Keratinocyte (primary cell): Measurements from ENCODE around the gene PLAAT4. TPM values are rescaled to one million over a fixed set of nuclear protein-coding genes. Genes with fewer than 3 reads are reported as not detected.

Experiments
- DNase-seq: peaks from one replicate; pipeline ENCODE4 v3.0.0-alpha.2; 2011; ENCODE audit warnings: low read depth, missing footprints, low spot score
- FAIRE-seq: peaks from 2 replicates; lab custom pipeline; 2011; peaks lifted over from hg19 to GRCh38; lab: Jason Lieb, UNC
- H2AFZ ChIP-seq: 2 replicates; pipeline ENCODE4 v1.6.0; 2012; ENCODE audit warnings: low read length, control low read depth, inconsistent platforms; ENCODE audit not compliant: control insufficient read depth
- H3K27ac ChIP-seq: 2 replicates; pipeline ENCODE4 v1.5.1; 2011; ENCODE audit warnings: low read length; ENCODE audit not compliant: control insufficient read depth, insufficient read depth
- H3K27me3 ChIP-seq: 3 replicates; pipeline ENCODE4 v1.6.0; 2011; ENCODE audit warnings: low read length; ENCODE audit not compliant: control insufficient read depth, insufficient read depth; ENCODE audit errors: extremely low read depth
- H3K36me3 ChIP-seq, 2 experiments: 2 replicates in 1 of 2; 3 replicates in 1 of 2; pipeline ENCODE4 v1.5.1; 2011; ENCODE audit warnings: low read length in 2 of 2, mild to moderate bottlenecking in 1 of 2; ENCODE audit not compliant: control insufficient read depth in 2 of 2, insufficient read depth in 2 of 2; ENCODE audit errors: extremely low read depth in 1 of 2
- H3K4me1 ChIP-seq: 3 replicates; pipeline ENCODE4 v1.5.1; 2011; ENCODE audit warnings: low read length; ENCODE audit not compliant: control insufficient read depth, insufficient read depth; ENCODE audit errors: extremely low read depth
- H3K4me2 ChIP-seq: 3 replicates; pipeline ENCODE4 v1.6.0; 2011; ENCODE audit warnings: low read depth, low read length; ENCODE audit not compliant: control insufficient read depth, insufficient read depth; ENCODE audit errors: extremely low read depth
- H3K4me3 ChIP-seq, 3 experiments: fragments of 200-600 bp in 1 of 3; sonication (generic) in 1 of 3; 2 replicates in 2 of 3; 3 replicates in 1 of 3; pipeline ENCODE4 v1.5.1; 2011 to 2016; ENCODE audit warnings: low read length in 3 of 3, mild to moderate bottlenecking in 3 of 3, control low read depth in 2 of 3, inconsistent platforms in 1 of 3, low read depth in 1 of 3, mixed read lengths in 1 of 3, mixed run types in 1 of 3, moderate library complexity in 1 of 3; ENCODE audit not compliant: control insufficient read depth in 2 of 3, insufficient read depth in 2 of 3; ENCODE audit errors: extremely low read depth in 1 of 3
- H3K79me2 ChIP-seq: 2 replicates; pipeline ENCODE4 v1.6.0; 2012; ENCODE audit warnings: low read length; ENCODE audit not compliant: control insufficient read depth, insufficient read depth
- H3K9ac ChIP-seq: 3 replicates; pipeline ENCODE4 v1.6.0; 2011; ENCODE audit warnings: low read length; ENCODE audit not compliant: control insufficient read depth, insufficient read depth; ENCODE audit errors: extremely low read depth
- H3K9me1 ChIP-seq: 3 replicates; pipeline ENCODE4 v1.6.0; 2011; ENCODE audit warnings: low read length; ENCODE audit not compliant: control insufficient read depth, insufficient read depth; ENCODE audit errors: extremely low read depth
- H3K9me3 ChIP-seq: 2 replicates; pipeline ENCODE4 v1.5.1; 2012; ENCODE audit warnings: low read depth, low read length; ENCODE audit not compliant: control insufficient read depth
- H4K20me1 ChIP-seq: 3 replicates; pipeline ENCODE4 v1.6.0; 2011; ENCODE audit warnings: low read length; ENCODE audit not compliant: control insufficient read depth, insufficient read depth; ENCODE audit errors: extremely low read depth
- EZH2 ChIP-seq: IDR thresholded peaks from one replicate; pipeline ENCODE4 v1.6.1; 2012; ENCODE audit warnings: inconsistent platforms, mild to moderate bottlenecking, low read length, moderate library complexity
- dilution Hi-C: fragments of 300-500 bp; cut with MboI; formaldehyde crosslinking; loops from one replicate; pipeline ENCODE4 v1.7.0; 2020; ENCODE audit warnings: low sequenced_read_pairs; ENCODE audit not compliant: extremely low pct_ligation_motif_present
- polyA plus RNA-seq, 5 experiments: library from polyadenylated mRNA; depleted of rRNA in 3 of 5; stranded (reverse) in 3 of 5; stranded (forward) in 1 of 5; unstranded in 1 of 5; fragments of >200 nt; gene quantifications; 1 replicate in 1 of 5; 2 replicates in 3 of 5; 3 replicates in 1 of 5; pipeline versions ENCODE4 v1.2.1 to v1.2.3, GENCODE V29; 2011 to 2012; ENCODE audit warnings: missing spikeins in 2 of 5, low read depth in 1 of 5, low replicate concordance in 1 of 5
- TF ChIP-seq, protein P1 (sequence below), 3 experiments: IDR thresholded peaks in 1 of 3; conservative IDR thresholded peaks in 1 of 3; optimal IDR thresholded peaks in 1 of 3; 2 replicates in 2 of 3; 3 replicates in 1 of 3; pipeline versions ENCODE3 to v1.5.1; 2011; ENCODE audit warnings: low read length in 3 of 3, mild to moderate bottlenecking in 3 of 3, moderate library complexity in 2 of 3, control low read depth in 1 of 3, inconsistent platforms in 1 of 3; ENCODE audit not compliant: insufficient read depth in 2 of 3; ENCODE audit errors: extremely low read depth in 1 of 3

Gene PLAAT4
- polyA plus RNA-seq, 1 donor (not counting 4 experiments of a cell fraction or from before 2014, with no cell fraction given): 2.0 TPM

DNA sequence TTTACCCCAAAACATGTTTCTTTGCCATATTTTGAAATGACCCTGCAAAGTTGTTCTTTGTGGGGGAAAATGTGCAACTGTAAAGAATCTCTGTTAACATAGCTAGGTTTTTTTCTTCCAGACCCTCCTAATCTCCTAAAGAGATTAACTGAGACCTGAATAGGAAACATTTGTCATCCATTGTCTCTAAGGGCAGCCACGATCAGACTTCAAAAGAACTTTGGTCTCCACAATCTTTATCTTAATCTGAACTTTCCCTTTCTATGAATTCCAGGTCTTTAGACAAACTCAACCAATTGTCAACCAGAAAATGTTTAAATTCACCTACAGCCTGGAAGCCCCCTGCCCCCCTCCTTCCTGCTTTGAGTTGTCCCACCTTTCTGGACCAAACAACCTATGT, 35.4 kb upstream of the PLAAT4 start:
- dilution Hi-C loops: no loop called here

GRCh38 chr11:63502252-63502820, 34.3 kb upstream of the PLAAT4 start:
- Histone ChIP-seq H3K27ac (no peak overlapping the region), H3K9me3 (peaks cover 4% of the 10 kb centered on the region), H3K4me1 (no peaks in the 10 kb centered on the region), H4K20me1 (no peaks in the 10 kb centered on the region), H3K36me3 (no peaks in the 10 kb centered on the region), H3K9me1 (no peaks in the 10 kb centered on the region), H3K4me2 (no peak overlapping the region), H3K9ac (no peak overlapping the region), H3K4me3 (no peak overlapping the region), H3K79me2 (no peaks in the 10 kb centered on the region), H3K27me3 (peaks cover 4% of the 10 kb centered on the region), H2AFZ (no peak overlapping the region)
- no peak for DNase-seq
- dilution Hi-C loops: no loop called here
- TF ChIP-seq, protein P1, sequence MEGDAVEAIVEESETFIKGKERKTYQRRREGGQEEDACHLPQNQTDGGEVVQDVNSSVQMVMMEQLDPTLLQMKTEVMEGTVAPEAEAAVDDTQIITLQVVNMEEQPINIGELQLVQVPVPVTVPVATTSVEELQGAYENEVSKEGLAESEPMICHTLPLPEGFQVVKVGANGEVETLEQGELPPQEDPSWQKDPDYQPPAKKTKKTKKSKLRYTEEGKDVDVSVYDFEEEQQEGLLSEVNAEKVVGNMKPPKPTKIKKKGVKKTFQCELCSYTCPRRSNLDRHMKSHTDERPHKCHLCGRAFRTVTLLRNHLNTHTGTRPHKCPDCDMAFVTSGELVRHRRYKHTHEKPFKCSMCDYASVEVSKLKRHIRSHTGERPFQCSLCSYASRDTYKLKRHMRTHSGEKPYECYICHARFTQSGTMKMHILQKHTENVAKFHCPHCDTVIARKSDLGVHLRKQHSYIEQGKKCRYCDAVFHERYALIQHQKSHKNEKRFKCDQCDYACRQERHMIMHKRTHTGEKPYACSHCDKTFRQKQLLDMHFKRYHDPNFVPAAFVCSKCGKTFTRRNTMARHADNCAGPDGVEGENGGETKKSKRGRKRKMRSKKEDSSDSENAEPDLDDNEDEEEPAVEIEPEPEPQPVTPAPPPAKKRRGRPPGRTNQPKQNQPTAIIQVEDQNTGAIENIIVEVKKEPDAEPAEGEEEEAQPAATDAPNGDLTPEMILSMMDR (optimal IDR thresholded peaks at IDR 0.05 in 1 of 3, IDR thresholded peaks at IDR 0.05 in 1 of 3, conservative IDR thresholded peaks at IDR 0.05 in 1 of 3; ENCODE audit: extremely low read depth in 1 of 3, insufficient read depth in 2 of 3, low read length in 3 of 3): no peak
- no peak for TF ChIP-seq EZH2
- FAIRE-seq: no peak

More for the DNA sequence above, 35.4 kb upstream of the PLAAT4 start:
- Histone ChIP-seq H3K4me2 (no peak overlapping the region), H3K9me1 (no peaks in the 10 kb centered on the region), H3K27me3 (peaks cover 4% of the 10 kb centered on the region), H3K9ac (no peak overlapping the region), H4K20me1 (no peaks in the 10 kb centered on the region), H3K9me3 (peaks cover 4% of the 10 kb centered on the region), H3K79me2 (no peaks in the 10 kb centered on the region), H3K36me3 (no peaks in the 10 kb centered on the region), H3K4me3 (no peak overlapping the region), H3K4me1 (no peaks in the 10 kb centered on the region), H2AFZ (no peak overlapping the region), H3K27ac (no peak overlapping the region)
- DNase-seq (no peak), FAIRE-seq (no peak)
- TF ChIP-seq, protein P1 (optimal IDR thresholded peaks at IDR 0.05 in 1 of 3, IDR thresholded peaks at IDR 0.05 in 1 of 3, conservative IDR thresholded peaks at IDR 0.05 in 1 of 3; ENCODE audit: extremely low read depth in 1 of 3, insufficient read depth in 2 of 3, low read length in 3 of 3): no peak
- TF ChIP-seq EZH2: no peak
